Thoracic aorta (tissue), 2 donors: ENCODE measurements around the gene CHRM5. TPM values are rescaled to one million over a fixed set of nuclear protein-coding genes. Genes with fewer than 3 reads are reported as not detected.
A peak's percentile ranks its signal among the peaks of the same experiment; 100 is the strongest.

Experiments used
- ATAC-seq: fragments of 150-250 bp; one replicate; pipeline ENCODE4 v1.8.0; 2017; ENCODE audit warnings: low read depth; ENCODE audit not compliant: insufficient number of reproducible peaks, low FRiP score
- DNase-seq: peaks from one replicate; pipeline ENCODE4 v3.0.0-alpha.2; 2020; ENCODE audit warnings: low spot score
- H3K27ac ChIP-seq, 2 donors: fragments of 200-600 bp; sonication (generic); 1 replicate in 1 of 2; 2 replicates in 1 of 2; pipeline ENCODE4 v1.5.1; 2016; ENCODE audit warnings: mild to moderate bottlenecking in 2 of 2, moderate library complexity in 2 of 2
- H3K27me3 ChIP-seq: fragments of 200-600 bp; sonication (generic); replicated peaks from 2 replicates; pipeline ENCODE4 v1.6.0; 2016; ENCODE audit warnings: mild to moderate bottlenecking; ENCODE audit not compliant: insufficient read depth
- H3K36me3 ChIP-seq: fragments of 200-600 bp; sonication (generic); one replicate; pipeline ENCODE4 v1.5.1; 2016
- H3K4me1 ChIP-seq, 2 donors: fragments of 200-600 bp; sonication (generic); 1 replicate in 1 of 2; 2 replicates in 1 of 2; pipeline versions ENCODE4 v1.5.1 to v1.6.0; 2016; ENCODE audit warnings: low read depth in 2 of 2, mild to moderate bottlenecking in 1 of 2; ENCODE audit not compliant: control insufficient read depth in 1 of 2
- H3K4me3 ChIP-seq: fragments of 200-600 bp; sonication (generic); 2 replicates; pipeline ENCODE4 v1.5.1; 2016; ENCODE audit warnings: mild to moderate bottlenecking
- H3K9me3 ChIP-seq: fragments of 200-600 bp; sonication (generic); 2 replicates; pipeline ENCODE4 v1.5.1; 2016
- CTCF ChIP-seq: fragments of 200-600 bp; sonication (generic); IDR thresholded peaks from one replicate; pipeline ENCODE4 v1.5.1; 2019; ENCODE audit warnings: antibody characterized with exemption
- total RNA-seq, 2 donors: library from RNA; depleted of rRNA; stranded (reverse); fragments of >200 nt; gene quantifications; one replicate each; pipeline versions ENCODE4 v1.1.0 to v1.2.3, GENCODE V29; 2016

CHRM5 gene
- total RNA-seq, 2 donors from 2014 or later = not detected

GRCh38 chr15:34106423-34106822 lies 138.1 kb downstream of the CHRM5 start:
- H3K36me3 ChIP-seq = no peaks in the 10 kb centered on the region
- no peaks in the 10 kb centered on the region for H3K27me3 ChIP-seq
- TF ChIP-seq CTCF = no peak
- no peaks in the 10 kb centered on the region for H3K9me3 ChIP-seq
- H3K27ac ChIP-seq = no peak overlapping the region
- ATAC-seq = no peak
- peaks cover 0 to 8% of the 10 kb centered on the region in 2 donors for H3K4me1 ChIP-seq
- DNase-seq = no peak
- H3K4me3 ChIP-seq = no peak overlapping the region

GRCh38 chr15:34107315-34107714 lies 139.0 kb downstream of the CHRM5 start:
- no peak for ATAC-seq
- Histone ChIP-seq H3K4me1 (peaks cover 0 to 8% of the 10 kb centered on the region in 2 donors), H3K27ac (no peak overlapping the region), H3K27me3 (no peaks in the 10 kb centered on the region), H3K9me3 (no peaks in the 10 kb centered on the region), H3K4me3 (no peak overlapping the region), H3K36me3 (no peaks in the 10 kb centered on the region)
- no peak for DNase-seq
- no peak for TF ChIP-seq CTCF

GRCh38 chr15:34109797-34110663 lies 141.7 kb downstream of the CHRM5 start:
- H3K27me3 ChIP-seq = no peaks in the 10 kb centered on the region
- no peak overlapping the region for H3K4me3 ChIP-seq
- H3K4me1 ChIP-seq = no peaks in the 10 kb centered on the region
- peak; percentile 37 for TF ChIP-seq CTCF
- DNase-seq = no peak
- no peak overlapping the region for H3K27ac ChIP-seq
- ATAC-seq = no peak
- H3K36me3 ChIP-seq = no peaks in the 10 kb centered on the region
- no peaks in the 10 kb centered on the region for H3K9me3 ChIP-seq

GRCh38 chr15:34111488-34111887 lies 143.2 kb downstream of the CHRM5 start:
- no peak for ATAC-seq
- Histone ChIP-seq H3K4me3 (no peak overlapping the region), H3K36me3 (no peaks in the 10 kb centered on the region), H3K4me1 (no peaks in the 10 kb centered on the region), H3K9me3 (no peaks in the 10 kb centered on the region), H3K27me3 (no peaks in the 10 kb centered on the region), H3K27ac (no peak overlapping the region)
- TF ChIP-seq CTCF = no peak
- no peak for DNase-seq

GRCh38 chr15:34114215-34114614 lies 145.9 kb downstream of the CHRM5 start:
- Histone ChIP-seq H3K4me1 (no peaks in the 10 kb centered on the region), H3K4me3 (no peak overlapping the region), H3K27ac (no peak overlapping the region), H3K9me3 (no peaks in the 10 kb centered on the region), H3K36me3 (no peaks in the 10 kb centered on the region), H3K27me3 (no peaks in the 10 kb centered on the region)
- TF ChIP-seq CTCF = no peak
- ATAC-seq (no peak), DNase-seq (no peak)
